GM12872 (cell line): ENCODE results near the gene TTC9.

ENCODE experiments used
- CTCF ChIP-seq: IDR thresholded peaks from 3 replicates; pipeline ENCODE4 v1.5.1; 2011; ENCODE audit warnings: low read depth, mild to moderate bottlenecking, low read length, moderate library complexity; ENCODE audit not compliant: insufficient read depth

The TTC9 gene

GRCh38 chr14:70685474-70686197, 43.9 kb downstream of the TTC9 start:
- no peak for TF ChIP-seq CTCF

GRCh38 chr14:70692210-70692609, 50.5 kb downstream of the TTC9 start:
- no peak for TF ChIP-seq CTCF

GRCh38 chr14:70696026-70696425, 54.3 kb downstream of the TTC9 start:
- TF ChIP-seq CTCF, result no peak

GRCh38 chr14:70697701-70698100, 56.0 kb downstream of the TTC9 start:
- no peak for TF ChIP-seq CTCF

GRCh38 chr14:70698288-70698687, 56.6 kb downstream of the TTC9 start:
- no peak for TF ChIP-seq CTCF

GRCh38 chr14:70699646-70700045, 57.9 kb downstream of the TTC9 start:
- TF ChIP-seq CTCF, result no peak

- TF ChIP-seq CTCF, result no peak
Observed at GRCh38 chr14:70700955-70701585, 59.4 kb downstream of the TTC9 start.
